ENCODE results near the gene S100A3.

GRCh38 chr1:153534925-153535241, 14.2 kb downstream of the S100A3 start:
- TF ChIP-seq EHMT2 (IDR thresholded peaks at IDR 0.05; ENCODE audit: low read depth) (no peak), RCOR1 (IDR thresholded peaks at IDR 0.05; ENCODE audit: low read depth, low read length) (no peak), POLR2AphosphoS2 (conservative IDR thresholded peaks at IDR 0.05; ENCODE audit: low read length) (no peak), MAZ (IDR thresholded peaks at IDR 0.05; ENCODE audit: borderline replicate concordance, low read depth, low read length) (no peak), POLR2A (IDR thresholded peaks at IDR 0.05; ENCODE audit: low read length) (no peak; the same call in 1 of the 2 replicates)
- TF ChIP-seq, protein P1, sequence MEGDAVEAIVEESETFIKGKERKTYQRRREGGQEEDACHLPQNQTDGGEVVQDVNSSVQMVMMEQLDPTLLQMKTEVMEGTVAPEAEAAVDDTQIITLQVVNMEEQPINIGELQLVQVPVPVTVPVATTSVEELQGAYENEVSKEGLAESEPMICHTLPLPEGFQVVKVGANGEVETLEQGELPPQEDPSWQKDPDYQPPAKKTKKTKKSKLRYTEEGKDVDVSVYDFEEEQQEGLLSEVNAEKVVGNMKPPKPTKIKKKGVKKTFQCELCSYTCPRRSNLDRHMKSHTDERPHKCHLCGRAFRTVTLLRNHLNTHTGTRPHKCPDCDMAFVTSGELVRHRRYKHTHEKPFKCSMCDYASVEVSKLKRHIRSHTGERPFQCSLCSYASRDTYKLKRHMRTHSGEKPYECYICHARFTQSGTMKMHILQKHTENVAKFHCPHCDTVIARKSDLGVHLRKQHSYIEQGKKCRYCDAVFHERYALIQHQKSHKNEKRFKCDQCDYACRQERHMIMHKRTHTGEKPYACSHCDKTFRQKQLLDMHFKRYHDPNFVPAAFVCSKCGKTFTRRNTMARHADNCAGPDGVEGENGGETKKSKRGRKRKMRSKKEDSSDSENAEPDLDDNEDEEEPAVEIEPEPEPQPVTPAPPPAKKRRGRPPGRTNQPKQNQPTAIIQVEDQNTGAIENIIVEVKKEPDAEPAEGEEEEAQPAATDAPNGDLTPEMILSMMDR (IDR thresholded peaks at IDR 0.05), result no peak

All from A549 (cell line).